Effector memory CD4-positive, alpha-beta T cell (primary cell): ENCODE data around the gene PPP1R3C.

Source experiments
- DNase-seq, 3 donors: peaks; one replicate each; pipeline ENCODE4 v3.0.0-alpha.2; 2020
- H3K27ac ChIP-seq: 2 replicates; pipeline ENCODE4 v1.7.0; 2013; ENCODE audit warnings: mild to moderate bottlenecking, low read length, moderate library complexity; ENCODE audit not compliant: insufficient read depth, poor library complexity, severe bottlenecking
- H3K27me3 ChIP-seq: replicated peaks from 2 replicates; pipeline ENCODE4 v1.7.0; 2013; ENCODE audit warnings: mild to moderate bottlenecking, low read length; ENCODE audit not compliant: insufficient read depth, control insufficient read depth, poor library complexity, severe bottlenecking
- H3K36me3 ChIP-seq: 2 replicates; pipeline ENCODE4 v1.7.0; 2013; ENCODE audit warnings: mild to moderate bottlenecking, low read length, moderate library complexity; ENCODE audit not compliant: control insufficient read depth, insufficient read depth
- H3K4me1 ChIP-seq: 2 replicates; pipeline ENCODE4 v1.7.0; 2013; ENCODE audit warnings: low read length, mild to moderate bottlenecking; ENCODE audit not compliant: control insufficient read depth, insufficient read depth, poor library complexity, severe bottlenecking
- H3K4me3 ChIP-seq: 2 replicates; pipeline ENCODE4 v1.7.0; 2013; ENCODE audit warnings: low read length, low read depth, mild to moderate bottlenecking; ENCODE audit not compliant: insufficient read depth, poor library complexity, severe bottlenecking
- H3K9me3 ChIP-seq: 2 replicates; pipeline ENCODE4 v1.7.0; 2013; ENCODE audit warnings: mild to moderate bottlenecking, low read length, moderate library complexity; ENCODE audit not compliant: control insufficient read depth

PPP1R3C gene

DNA sequence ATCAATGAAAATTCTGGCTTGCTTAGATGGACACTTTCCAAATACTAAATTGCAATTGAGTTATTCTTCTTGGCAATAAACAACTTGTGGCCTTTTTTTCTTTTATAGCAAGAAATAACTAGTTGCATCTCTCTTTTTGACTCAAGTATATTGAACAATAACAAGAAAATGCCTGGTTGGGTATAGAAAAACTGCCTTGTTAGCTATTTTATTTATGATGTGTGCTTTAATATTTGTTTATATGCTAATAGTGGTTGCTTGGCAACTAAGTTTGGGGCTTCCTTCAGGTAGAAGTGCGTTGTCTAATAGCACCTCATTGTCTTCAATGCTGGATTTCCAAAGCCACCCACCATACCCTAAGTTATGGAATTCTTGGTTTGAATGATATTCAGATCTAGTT lies 30.1 kb upstream of the PPP1R3C start:
- Histone ChIP-seq H3K27me3 (no peaks in the 10 kb centered on the region), H3K4me1 (no peaks in the 10 kb centered on the region), H3K27ac (no peak overlapping the region), H3K9me3 (no peaks in the 10 kb centered on the region), H3K36me3 (no peaks in the 10 kb centered on the region), H3K4me3 (no peak overlapping the region)
- DNase-seq: no peak

DNA sequence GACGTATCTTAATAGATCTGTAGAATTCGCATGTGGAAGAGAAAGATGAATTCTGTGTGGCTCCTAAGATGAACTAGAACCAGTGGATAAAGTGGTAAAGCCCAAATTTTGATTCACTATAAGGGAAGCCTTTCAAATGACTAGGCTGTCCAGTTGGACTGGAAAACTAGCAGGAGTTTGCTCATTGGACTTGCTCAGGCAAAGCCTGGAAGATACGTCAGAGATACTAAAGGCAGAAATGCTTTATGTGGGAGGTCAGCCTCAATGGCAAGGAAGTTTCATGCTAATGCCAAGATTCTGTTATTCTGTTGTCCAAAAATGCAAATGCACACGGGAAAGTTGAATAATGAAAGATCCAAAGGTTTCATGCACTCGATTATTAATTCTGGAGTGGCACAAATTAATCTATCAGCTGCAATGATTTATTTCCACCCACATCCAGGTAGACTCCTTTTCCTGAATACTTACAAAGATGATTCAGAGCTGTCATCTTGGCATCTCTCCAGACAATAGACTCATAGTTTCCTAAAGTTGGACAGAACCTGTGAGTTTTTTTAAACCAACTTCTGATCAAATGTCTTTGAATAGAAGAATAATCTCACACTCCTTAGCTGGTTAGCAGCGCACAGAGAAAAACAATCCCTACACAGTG lies 20.5 kb upstream of the PPP1R3C start:
- Histone ChIP-seq H3K36me3 (no peaks in the 10 kb centered on the region), H3K9me3 (no peaks in the 10 kb centered on the region)

DNA sequence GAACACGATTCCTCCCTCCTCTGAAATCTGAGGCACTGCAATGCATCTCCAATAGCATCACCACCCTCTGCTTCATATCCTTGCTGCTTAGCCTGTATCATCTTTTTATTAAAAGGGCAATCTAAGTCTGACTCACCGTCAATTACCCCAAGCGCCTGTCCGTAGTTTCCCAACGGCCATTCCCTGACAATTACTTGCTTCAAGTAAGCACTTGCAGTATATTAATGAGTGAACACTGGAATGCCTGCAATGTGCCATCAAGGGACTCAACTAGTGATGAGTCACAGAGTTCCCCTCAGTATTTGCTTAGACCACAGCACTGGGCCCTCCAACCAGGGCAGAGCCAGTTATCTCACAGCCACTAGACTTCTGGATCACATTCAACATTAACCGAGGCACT lies 19.5 kb upstream of the PPP1R3C start:
- Histone ChIP-seq H3K9me3 (no peaks in the 10 kb centered on the region), H3K27me3 (no peaks in the 10 kb centered on the region), H3K36me3 (no peaks in the 10 kb centered on the region), H3K4me1 (no peaks in the 10 kb centered on the region), H3K27ac (no peak overlapping the region), H3K4me3 (no peak overlapping the region)
- DNase-seq: no peak

More for the DNA sequence above, 20.5 kb upstream of the PPP1R3C start:
- no peak for DNase-seq
- Histone ChIP-seq H3K27me3 (no peaks in the 10 kb centered on the region), H3K4me3 (no peak overlapping the region), H3K27ac (no peak overlapping the region), H3K4me1 (no peaks in the 10 kb centered on the region)

DNA sequence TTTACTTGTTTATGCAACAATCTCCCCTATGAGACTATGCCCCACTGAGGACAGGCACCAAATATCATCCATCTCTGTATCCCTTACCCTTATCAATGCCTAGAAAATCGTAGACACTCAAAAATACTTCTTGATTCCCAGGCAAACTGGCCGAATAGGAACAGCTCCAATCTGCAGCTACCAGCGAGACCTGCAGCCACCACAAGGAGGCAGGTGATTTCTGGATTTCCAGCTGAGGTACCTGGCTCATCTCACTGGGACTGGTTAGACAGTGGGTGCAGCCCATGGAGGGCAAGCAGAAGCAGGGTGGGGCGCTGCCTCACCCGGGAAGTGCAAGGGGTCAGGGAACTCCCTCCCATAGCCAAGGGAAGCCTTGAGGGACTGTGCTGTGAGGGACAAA lies 10.8 kb upstream of the PPP1R3C start:
- no peaks in the 10 kb centered on the region for H3K27me3 ChIP-seq
- no peak for DNase-seq
- no peaks in the 10 kb centered on the region for H3K36me3 ChIP-seq
- H3K4me3 ChIP-seq: no peak overlapping the region
- no peaks in the 10 kb centered on the region for H3K9me3 ChIP-seq
- no peaks in the 10 kb centered on the region for H3K4me1 ChIP-seq
- H3K27ac ChIP-seq: no peak overlapping the region

DNA sequence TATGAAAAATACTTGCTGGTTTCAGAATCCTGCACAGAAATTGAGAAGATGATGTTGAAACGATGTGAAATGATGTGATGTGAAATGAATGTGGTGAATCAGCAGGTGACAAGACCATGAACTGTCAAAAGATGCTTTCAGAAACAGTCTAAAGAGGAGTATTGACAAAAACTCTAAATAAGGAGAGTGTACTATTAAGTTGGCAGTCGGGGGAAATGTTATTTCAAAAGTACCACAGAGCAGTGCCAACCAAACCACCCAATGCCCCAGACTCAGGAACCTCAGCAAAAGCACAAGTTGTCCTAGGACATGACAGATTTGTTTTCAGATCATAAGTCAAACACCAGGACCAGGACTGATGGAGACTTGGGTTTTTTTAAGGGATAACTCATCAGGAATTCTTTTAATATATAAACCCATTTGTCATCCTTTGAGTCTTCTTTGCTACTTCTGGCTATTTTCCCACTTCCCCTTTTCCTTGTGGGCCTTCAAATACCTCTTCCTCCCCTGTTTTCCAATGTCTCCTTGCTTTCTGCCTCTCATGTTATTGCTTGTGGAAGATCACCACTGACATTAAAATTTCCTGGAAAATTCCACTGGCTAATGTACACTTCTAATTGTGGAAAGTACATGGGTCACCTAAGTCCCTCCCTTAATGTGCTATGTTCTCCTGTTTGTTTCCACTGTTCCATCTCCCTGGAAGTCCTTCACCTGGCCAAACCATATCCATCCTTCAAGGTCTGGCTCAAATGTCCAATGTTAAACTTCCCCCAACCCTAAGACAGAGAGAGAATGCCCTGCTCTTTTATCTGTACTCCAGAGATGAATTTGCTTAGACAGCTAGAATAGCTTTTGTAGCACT lies 10.2 kb upstream of the PPP1R3C start:
- Histone ChIP-seq H3K27ac (no peak overlapping the region), H3K9me3 (no peaks in the 10 kb centered on the region), H3K36me3 (no peaks in the 10 kb centered on the region), H3K27me3 (no peaks in the 10 kb centered on the region), H3K4me1 (no peaks in the 10 kb centered on the region), H3K4me3 (no peak overlapping the region)
- no peak for DNase-seq

DNA sequence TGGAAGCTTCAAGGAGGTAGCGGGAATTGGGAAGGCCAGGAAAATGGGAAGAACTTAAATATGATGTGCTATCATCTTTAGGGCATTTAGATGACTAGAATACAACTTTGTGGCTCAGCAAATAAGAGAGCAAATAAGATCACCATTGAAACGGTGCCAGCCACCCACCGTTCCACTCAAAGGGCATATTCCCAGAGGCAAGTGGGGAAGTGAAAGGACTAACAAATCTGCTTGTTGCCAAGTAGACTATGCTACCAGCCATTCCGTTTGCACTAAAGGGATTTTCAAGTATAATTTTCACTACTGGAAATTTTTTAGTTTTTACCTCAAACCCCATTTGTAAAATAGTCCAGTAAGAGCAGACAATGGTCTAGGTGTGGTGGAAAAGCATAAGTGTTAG lies 4.0 kb upstream of the PPP1R3C start:
- Histone ChIP-seq H3K27ac (no peak overlapping the region), H3K9me3 (no peaks in the 10 kb centered on the region), H3K4me3 (no peak overlapping the region), H3K27me3 (peaks cover 27% of the 10 kb centered on the region), H3K36me3 (no peaks in the 10 kb centered on the region), H3K4me1 (peaks cover 4% of the 10 kb centered on the region)
- DNase-seq: no peak

DNA sequence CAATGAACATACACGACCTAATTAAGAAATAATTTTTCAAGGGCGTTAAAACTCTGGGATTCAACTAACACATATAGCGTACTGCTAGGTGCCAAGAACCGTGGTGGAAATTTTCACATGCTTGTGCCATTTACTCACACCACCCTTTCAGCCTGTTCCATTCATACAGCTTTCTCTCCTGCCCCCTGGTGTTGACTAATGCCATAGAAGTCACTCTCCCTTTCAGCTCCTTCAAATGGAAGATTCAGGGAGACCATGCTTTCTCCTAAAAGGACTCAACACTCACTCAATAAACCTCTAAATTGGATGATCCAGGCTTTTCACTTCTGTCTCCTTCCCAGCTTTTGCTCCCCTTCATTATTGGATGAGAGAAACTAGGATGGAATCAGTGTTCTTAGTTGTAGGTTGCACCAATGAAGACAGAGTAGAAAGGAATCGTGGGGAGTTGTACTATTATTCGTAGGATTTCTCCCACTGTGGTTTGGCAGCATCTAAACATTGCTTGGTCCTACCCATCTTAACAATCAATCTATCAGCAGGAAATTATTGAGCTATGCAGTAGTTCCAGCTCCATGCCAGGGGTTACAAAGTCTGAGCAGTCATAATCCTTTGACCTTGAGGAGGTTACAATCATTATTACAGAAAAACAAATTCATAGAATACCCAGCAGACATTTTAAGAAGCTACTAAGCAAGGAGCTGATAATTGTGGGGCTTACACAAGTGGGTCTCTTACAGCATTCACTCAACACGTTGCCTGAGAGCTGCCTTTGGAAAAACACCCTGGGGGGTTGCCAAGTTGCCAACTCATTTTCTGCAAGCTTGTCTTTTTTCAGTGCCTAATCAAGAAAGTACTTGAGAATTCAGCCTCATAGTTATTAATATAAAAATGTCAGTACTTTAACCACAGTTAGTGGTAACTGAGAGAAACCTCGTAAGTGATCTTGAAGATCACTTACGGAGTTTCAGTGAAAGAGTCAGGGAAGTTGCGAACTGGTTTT lies 2.8 kb upstream of the PPP1R3C start:
- peaks cover 28% of the 10 kb centered on the region for H3K27me3 ChIP-seq
- peak in 1 of 3 donors; percentile 22 for DNase-seq
- no peak overlapping the region for H3K4me3 ChIP-seq
- no peaks in the 10 kb centered on the region for H3K9me3 ChIP-seq
- H3K4me1 ChIP-seq: peaks cover 4% of the 10 kb centered on the region
- H3K27ac ChIP-seq: no peak overlapping the region
- no peaks in the 10 kb centered on the region for H3K36me3 ChIP-seq

DNA sequence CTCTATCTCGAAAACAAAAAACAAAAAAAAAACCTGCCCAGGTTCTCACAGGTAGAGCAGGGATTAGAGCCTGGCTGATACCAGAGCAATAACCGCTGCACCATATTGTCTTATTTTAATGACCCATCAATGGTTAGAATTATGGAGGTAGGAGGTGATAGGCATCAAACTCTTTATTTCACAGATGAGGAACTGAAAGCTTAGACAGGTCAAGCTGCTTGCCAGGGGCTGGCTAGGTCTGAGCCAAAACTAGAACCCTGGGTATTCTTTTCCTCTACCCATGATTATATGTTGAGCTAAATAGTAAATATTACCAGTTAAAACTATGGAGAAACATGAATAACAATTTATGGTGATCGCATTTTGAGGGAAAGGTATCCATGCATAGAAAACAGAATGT lies 2.0 kb upstream of the PPP1R3C start:
- no peaks in the 10 kb centered on the region for H3K9me3 ChIP-seq
- peaks cover 28% of the 10 kb centered on the region for H3K27me3 ChIP-seq
- H3K36me3 ChIP-seq: no peaks in the 10 kb centered on the region
- no peak for DNase-seq
- H3K4me3 ChIP-seq: no peak overlapping the region
- no peak overlapping the region for H3K27ac ChIP-seq
- H3K4me1 ChIP-seq: peaks cover 4% of the 10 kb centered on the region

DNA sequence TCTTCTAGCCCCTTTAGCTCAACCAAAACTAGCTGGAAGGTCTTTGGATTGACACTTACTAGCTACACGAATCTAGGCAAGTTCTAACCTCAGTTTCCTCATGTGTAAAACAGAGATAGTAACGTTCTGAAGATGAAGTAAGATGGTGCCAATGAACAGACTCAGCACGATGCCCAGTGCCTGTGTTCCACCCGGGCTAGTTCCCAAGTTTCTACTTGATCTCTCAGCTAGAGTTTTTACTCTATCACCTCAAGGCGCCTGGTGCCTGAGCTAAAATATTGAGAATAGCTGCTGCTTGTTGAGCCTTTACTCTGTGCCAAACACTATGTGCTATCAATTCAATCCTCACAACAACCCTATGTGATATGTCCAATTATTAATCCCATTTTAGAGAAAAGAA lies 1.4 kb upstream of the PPP1R3C start:
- no peak overlapping the region for H3K27ac ChIP-seq
- H3K4me1 ChIP-seq: peaks cover 4% of the 10 kb centered on the region
- DNase-seq: no peak
- no peaks in the 10 kb centered on the region for H3K36me3 ChIP-seq
- no peak overlapping the region for H3K4me3 ChIP-seq
- H3K9me3 ChIP-seq: no peaks in the 10 kb centered on the region
- H3K27me3 ChIP-seq: peaks cover 28% of the 10 kb centered on the region
